Common myeloid progenitor, CD34-positive (primary cell): ENCODE results near the gene BMP6.

ENCODE experiments used
- CTCF ChIA-PET: fragments of 350-600 bp; sonication (Branson Sonifier 250); formaldehyde crosslinking; loops from one replicate; lab custom pipeline; 2021; ENCODE audit warnings: antibody characterized with exemption; lab: Charles Lee
- POLR2A ChIA-PET: fragments of 350-600 bp; sonication (Branson Sonifier 250); formaldehyde crosslinking; loops from one replicate; lab custom pipeline; 2021; ENCODE audit warnings: antibody characterized with exemption; lab: Charles Lee
- DNase-seq, 3 donors: peaks; one replicate each; pipeline versions ENCODE4 v3.0.0 to v3.0.0-alpha.2; 2013
- H3K27ac ChIP-seq, 2 experiments: 1 replicate in 1 of 2; 2 replicates in 1 of 2; pipeline ENCODE4 v1.7.0; 2013; ENCODE audit warnings: inconsistent platforms in 2 of 2, low read length in 2 of 2, mild to moderate bottlenecking in 2 of 2, low read depth in 1 of 2, moderate library complexity in 1 of 2; ENCODE audit not compliant: severe bottlenecking in 2 of 2, insufficient read depth in 1 of 2, poor library complexity in 1 of 2
- H3K27me3 ChIP-seq, 5 experiments: replicated peaks in 2 of 5; 1 replicate in 3 of 5; 2 replicates in 2 of 5; pipeline versions ENCODE4 v1.6.1 to v1.7.0; 2013; ENCODE audit warnings: low read length in 4 of 5, mild to moderate bottlenecking in 2 of 5, moderate library complexity in 2 of 5, inconsistent platforms in 1 of 5; ENCODE audit not compliant: insufficient read depth in 5 of 5, control insufficient read depth in 4 of 5
- H3K36me3 ChIP-seq, 4 experiments: 1 replicate in 2 of 4; 2 replicates in 2 of 4; pipeline versions ENCODE4 v1.6.1 to v1.7.0; 2013; ENCODE audit warnings: low read length in 3 of 4, control low read depth in 1 of 4, mild to moderate bottlenecking in 1 of 4; ENCODE audit not compliant: control insufficient read depth in 4 of 4, insufficient read depth in 4 of 4
- H3K4me1 ChIP-seq, 4 experiments: 1 replicate in 3 of 4; 2 replicates in 1 of 4; pipeline versions ENCODE4 v1.6.1 to v1.7.1; 2013; ENCODE audit warnings: low read length in 3 of 4, mild to moderate bottlenecking in 3 of 4, control low read depth in 1 of 4, inconsistent platforms in 1 of 4, moderate library complexity in 1 of 4; ENCODE audit not compliant: control insufficient read depth in 4 of 4, insufficient read depth in 4 of 4; ENCODE audit errors: control extremely low read depth in 1 of 4
- H3K4me3 ChIP-seq, 7 experiments: 1 replicate in 4 of 7; 2 replicates in 3 of 7; pipeline versions ENCODE4 v1.5.1 to v1.7.0; 2013; ENCODE audit warnings: mild to moderate bottlenecking in 7 of 7, low read length in 6 of 7, moderate library complexity in 6 of 7, inconsistent platforms in 2 of 7, low read depth in 2 of 7, control low read depth in 1 of 7; ENCODE audit not compliant: insufficient read depth in 4 of 7, control insufficient read depth in 1 of 7; ENCODE audit errors: extremely low read depth in 1 of 7
- H3K9me3 ChIP-seq, 5 experiments: 1 replicate in 4 of 5; 2 replicates in 1 of 5; pipeline versions ENCODE4 v1.6.1 to v1.7.1; 2013; ENCODE audit warnings: low read length in 4 of 5, mild to moderate bottlenecking in 2 of 5, inconsistent platforms in 1 of 5, low read depth in 1 of 5, moderate library complexity in 1 of 5; ENCODE audit not compliant: control insufficient read depth in 4 of 5, insufficient read depth in 2 of 5; ENCODE audit errors: control extremely low read depth in 1 of 5
- WGBS: methylation state at CpG from one replicate; pipeline ENCODE4 v1.1.5; 2013; ENCODE audit not compliant: insufficient coverage; 5-methylcytosine and 5-hydroxymethylcytosine counted together

BMP6 gene

GRCh38 chr6:7904654-7905319, 178.9 kb downstream of the BMP6 start:
- H3K9me3 ChIP-seq, result no peaks in the 10 kb centered on the region
- peaks cover 3 to 17% (median 13%) of the 10 kb centered on the region in 4 experiments for H3K4me1 ChIP-seq
- CTCF ChIA-PET, result interaction anchor here (0.7 to 2.3 kb wide), 2 partner anchors 9 to 101 kb away, joined by 3 to 13 read pairs; no protein-coding TSS in a partner anchor
- no peaks in the 10 kb centered on the region for H3K27me3 ChIP-seq
- no peak overlapping the region for H3K27ac ChIP-seq
- H3K4me3 ChIP-seq, result no peak overlapping the region
- DNase-seq, result no peak
- peaks cover 13 to 53% (median 43%) of the 10 kb centered on the region in 4 experiments for H3K36me3 ChIP-seq
- POLR2A ChIA-PET, result no interaction called here
- WGBS, result 98% methylated on average over 4 of the region's 5 CpGs

- H3K4me3 ChIP-seq, result no peak overlapping the region
- H3K4me1 ChIP-seq, result peaks cover 3 to 17% (median 14%) of the 10 kb centered on the region in 4 experiments
- H3K9me3 ChIP-seq, result no peaks in the 10 kb centered on the region
- peaks cover 13 to 46% (median 37%) of the 10 kb centered on the region in 4 experiments for H3K36me3 ChIP-seq
- 86% methylated on average over 1 of the region's 2 CpGs for WGBS
- DNase-seq, result no peak
- no peak overlapping the region for H3K27ac ChIP-seq
- no peaks in the 10 kb centered on the region for H3K27me3 ChIP-seq
- POLR2A ChIA-PET, result no interaction called here
- CTCF ChIA-PET, result interaction anchor here (0.7 to 2.3 kb wide), 2 partner anchors 10 to 101 kb away, joined by 3 to 13 read pairs; no protein-coding TSS in a partner anchor
Measured at GRCh38 chr6:7905416-7905815, 179.5 kb downstream of the BMP6 start.

GRCh38 chr6:7906741-7907140, 180.8 kb downstream of the BMP6 start:
- POLR2A ChIA-PET, result no interaction called here
- Histone ChIP-seq H3K27ac (no peak overlapping the region), H3K9me3 (no peaks in the 10 kb centered on the region), H3K4me1 (peaks cover 3 to 22% (median 16%) of the 10 kb centered on the region in 4 experiments), H3K27me3 (no peaks in the 10 kb centered on the region), H3K36me3 (peaks cover 11 to 33% (median 25%) of the 10 kb centered on the region in 4 experiments), H3K4me3 (no peak overlapping the region)
- 95% methylated on average over 4 of the region's 4 CpGs for WGBS
- no peak for DNase-seq
- CTCF ChIA-PET, result no interaction called here

- no peak for DNase-seq
- CTCF ChIA-PET, result no interaction called here
- POLR2A ChIA-PET, result no interaction called here
- Histone ChIP-seq H3K36me3 (peaks cover 9 to 29% (median 23%) of the 10 kb centered on the region in 4 experiments), H3K4me3 (no peak overlapping the region), H3K4me1 (peaks cover 3 to 22% (median 16%) of the 10 kb centered on the region in 4 experiments), H3K27me3 (no peaks in the 10 kb centered on the region), H3K27ac (no peak overlapping the region), H3K9me3 (no peaks in the 10 kb centered on the region)
- 96% methylated on average over 4 of the region's 4 CpGs for WGBS
Measured at GRCh38 chr6:7907159-7907558, 181.3 kb downstream of the BMP6 start.

- H3K27ac ChIP-seq, result peak overlapping the region in 1 of 2 experiments; percentile 49
- CTCF ChIA-PET, result interaction anchor here (0.6 to 3.1 kb wide), 5 partner anchors 10 to 187 kb away, joined by 3 to 13 read pairs (median 5); no protein-coding TSS in a partner anchor
Measured at GRCh38 chr6:7909323-7910276, 183.7 kb downstream of the BMP6 start.

GRCh38 chr6:7910298-7910653, 184.4 kb downstream of the BMP6 start:
- under 1% methylated on average over 48 of the region's 57 CpGs for WGBS
- H3K27ac ChIP-seq, result peak overlapping the region in 1 of 2 experiments; percentile 49
- H3K27me3 ChIP-seq, result peaks cover 0 to 6% (median 0%) of the 10 kb centered on the region in 5 experiments
- H3K4me1 ChIP-seq, result peaks cover 3 to 35% (median 18%) of the 10 kb centered on the region in 4 experiments
- H3K9me3 ChIP-seq, result no peaks in the 10 kb centered on the region
- H3K36me3 ChIP-seq, result peaks cover 0 to 3% (median 0%) of the 10 kb centered on the region in 4 experiments
- H3K4me3 ChIP-seq, result peak overlapping the region; percentile 42 to 86 (median 72)
- peak; percentile 14 to 64 (median 52) for DNase-seq
- ChIA-PET CTCF (interaction anchor here (0.6 to 3.1 kb wide), 3 partner anchors 11 to 188 kb away, joined by 3 to 13 read pairs (median 11); no protein-coding TSS in a partner anchor), POLR2A (no interaction called here)

More at GRCh38 chr6:7909323-7910276, 183.7 kb downstream of the BMP6 start:
- no peaks in the 10 kb centered on the region for H3K9me3 ChIP-seq
- H3K4me3 ChIP-seq, result peak overlapping the region; percentile 42 to 86 (median 72)
- H3K27me3 ChIP-seq, result peaks cover 0 to 6% (median 0%) of the 10 kb centered on the region in 5 experiments
- POLR2A ChIA-PET, result interaction anchor here (0.9 kb wide), 1 partner anchor 11 kb away, joined by 3 read pairs; no protein-coding TSS in a partner anchor
- 4% methylated on average over 43 of the region's 66 CpGs for WGBS
- peaks cover 1 to 4% (median 3%) of the 10 kb centered on the region in 4 experiments for H3K36me3 ChIP-seq
- H3K4me1 ChIP-seq, result peaks cover 3 to 28% (median 16%) of the 10 kb centered on the region in 4 experiments
- peak; percentile 14 to 37 (median 26) for DNase-seq
